ENCODE data around the gene CNTN6. TPM values are rescaled to one million over a fixed set of nuclear protein-coding genes. Genes with fewer than 3 reads are reported as not detected.

The CNTN6 gene
- total RNA-seq, result not detected

DNA sequence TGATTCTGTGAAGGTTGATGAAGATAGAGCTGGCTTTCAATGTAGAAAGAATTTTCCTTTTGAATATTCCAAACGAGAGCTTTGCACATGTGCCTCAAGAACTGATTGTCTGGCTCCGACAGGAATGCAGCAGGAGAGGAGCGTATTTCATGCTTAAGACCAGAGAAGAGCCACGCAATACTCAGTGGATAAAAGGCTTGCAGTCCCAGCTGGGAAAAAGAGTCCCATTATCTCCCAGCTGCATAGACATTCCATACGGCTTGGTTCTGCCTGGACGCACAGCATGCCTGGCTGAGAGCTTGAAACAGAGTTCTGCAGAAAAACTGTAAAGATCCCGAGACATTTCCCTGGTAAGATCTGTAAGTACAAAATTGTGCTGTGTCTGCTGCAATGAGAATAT is at the start of gene CNTN6:
Gene CNTN6, plus strand, starts transcription at position 254 of the 400 bp plus-strand sequence. CDS start 54,985 bp downstream, outside the sequence.
- H3K9me3 Mint-ChIP-seq, result peaks cover 17% of the 10 kb centered on the region
- no peaks in the 10 kb centered on the region for H3K27me3 Mint-ChIP-seq

GRCh38 chr3:1048558-1048957 is 44.3 kb upstream of the CNTN6 start:
- no peaks in the 10 kb centered on the region for H3K27me3 Mint-ChIP-seq
- H3K36me3 Mint-ChIP-seq, result no peaks in the 10 kb centered on the region
- ATAC-seq (no peak), DNase-seq (ENCODE audit: low spot score) (no peak)
- H3K9me3 Mint-ChIP-seq, result peaks cover 3% of the 10 kb centered on the region
- no peak overlapping the region for H3K4me3 Mint-ChIP-seq
- no peaks in the 10 kb centered on the region for H3K4me1 Mint-ChIP-seq (ENCODE audit: low read depth in 2 of 2)
- no peak overlapping the region for H3K27ac Mint-ChIP-seq

More for the DNA sequence above, at the start of gene CNTN6:
- Mint-ChIP-seq H3K4me3 (no peak within 1 kb of the TSS), H3K27ac (no peak within 1 kb of the TSS), H3K4me1 (ENCODE audit: low read depth in 2 of 2) (no peaks in the 10 kb centered on the region), H3K36me3 (peaks cover 7% of the 10 kb centered on the region)
- DNase-seq (ENCODE audit: low spot score) (no peak), ATAC-seq (no peak)

DNA sequence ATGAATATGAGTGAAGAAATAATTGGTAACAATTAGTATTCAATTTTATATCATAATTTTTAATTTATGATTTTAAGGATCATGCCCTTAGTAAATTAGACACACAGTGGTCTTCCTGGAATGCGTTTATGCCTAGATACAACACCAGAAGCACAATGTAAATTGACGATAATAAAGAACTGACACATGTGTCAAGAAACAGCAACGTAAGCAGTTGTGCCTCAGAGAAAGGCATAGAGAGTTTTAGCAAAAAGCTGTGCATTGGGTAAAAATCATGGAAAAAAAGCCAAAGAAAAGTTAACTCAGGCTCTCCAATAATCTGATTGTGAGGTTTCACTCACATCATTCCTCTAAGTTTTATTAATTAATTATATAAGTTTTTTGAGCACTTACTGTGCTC is 37.0 kb upstream of the CNTN6 start:
- peaks cover 32% of the 10 kb centered on the region for H3K9me3 Mint-ChIP-seq
- no peak for ATAC-seq
- no peak overlapping the region for H3K4me3 Mint-ChIP-seq

GRCh38 chr3:1056744-1057143 is 36.1 kb upstream of the CNTN6 start:
- DNase-seq (ENCODE audit: low spot score) (no peak), ATAC-seq (no peak)
- Mint-ChIP-seq H3K36me3 (peaks cover 8% of the 10 kb centered on the region), H3K4me3 (no peak overlapping the region), H3K9me3 (peaks cover 31% of the 10 kb centered on the region), H3K4me1 (ENCODE audit: low read depth in 2 of 2) (no peaks in the 10 kb centered on the region), H3K27me3 (no peaks in the 10 kb centered on the region), H3K27ac (no peak overlapping the region)

More for the DNA sequence above, 37.0 kb upstream of the CNTN6 start:
- Mint-ChIP-seq H3K27me3 (no peaks in the 10 kb centered on the region), H3K36me3 (peaks cover 6% of the 10 kb centered on the region), H3K4me1 (ENCODE audit: low read depth in 2 of 2) (no peaks in the 10 kb centered on the region), H3K27ac (no peak overlapping the region)
- DNase-seq (ENCODE audit: low spot score), result no peak

GRCh38 chr3:1057436-1057835 is 35.4 kb upstream of the CNTN6 start:
- DNase-seq (ENCODE audit: low spot score), result no peak
- Mint-ChIP-seq H3K27me3 (no peaks in the 10 kb centered on the region), H3K4me3 (no peak overlapping the region), H3K27ac (no peak overlapping the region), H3K4me1 (ENCODE audit: low read depth in 2 of 2) (no peaks in the 10 kb centered on the region), H3K36me3 (peaks cover 12% of the 10 kb centered on the region), H3K9me3 (peaks cover 31% of the 10 kb centered on the region)
- no peak for ATAC-seq

DNA sequence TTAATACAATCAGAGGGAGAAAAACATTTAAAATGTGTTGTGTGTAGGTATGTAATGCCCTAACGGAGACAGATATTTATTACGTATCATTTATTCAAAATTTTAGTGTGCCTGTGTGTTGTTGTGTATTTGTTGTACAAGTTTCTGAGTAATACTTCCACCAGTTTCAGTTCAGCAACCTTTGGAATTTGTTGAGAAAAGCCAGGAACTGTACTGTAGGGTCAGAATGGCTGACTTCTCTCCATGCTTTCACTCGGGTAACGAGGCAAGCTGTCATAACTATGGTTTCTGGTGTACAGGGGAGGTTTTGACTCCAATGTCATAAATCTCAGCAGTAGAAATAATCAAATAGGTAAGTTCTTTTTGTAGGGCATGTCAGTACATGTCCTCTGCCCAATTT is 23.8 kb upstream of the CNTN6 start:
- Mint-ChIP-seq H3K9me3 (peaks cover 15% of the 10 kb centered on the region), H3K27ac (no peak overlapping the region), H3K36me3 (no peaks in the 10 kb centered on the region), H3K4me3 (no peak overlapping the region), H3K27me3 (no peaks in the 10 kb centered on the region), H3K4me1 (ENCODE audit: low read depth in 2 of 2) (no peaks in the 10 kb centered on the region)
- DNase-seq (ENCODE audit: low spot score), result no peak
- ATAC-seq, result no peak

- Mint-ChIP-seq H3K27ac (no peak overlapping the region), H3K4me1 (ENCODE audit: low read depth in 2 of 2) (no peaks in the 10 kb centered on the region), H3K9me3 (peaks cover 10% of the 10 kb centered on the region), H3K4me3 (no peak overlapping the region), H3K36me3 (peaks cover 4% of the 10 kb centered on the region), H3K27me3 (no peaks in the 10 kb centered on the region)
- no peak for DNase-seq (ENCODE audit: low spot score)
- ATAC-seq, result no peak
Measured at GRCh38 chr3:1072041-1072440, 20.8 kb upstream of the CNTN6 start.

- Mint-ChIP-seq H3K4me3 (no peak overlapping the region), H3K27me3 (no peaks in the 10 kb centered on the region), H3K4me1 (ENCODE audit: low read depth in 2 of 2) (no peaks in the 10 kb centered on the region), H3K27ac (no peak overlapping the region), H3K9me3 (peaks cover 10% of the 10 kb centered on the region), H3K36me3 (peaks cover 4% of the 10 kb centered on the region)
- ATAC-seq (no peak), DNase-seq (ENCODE audit: low spot score) (no peak)
Measured at GRCh38 chr3:1079662-1080061, 13.2 kb upstream of the CNTN6 start.

DNA sequence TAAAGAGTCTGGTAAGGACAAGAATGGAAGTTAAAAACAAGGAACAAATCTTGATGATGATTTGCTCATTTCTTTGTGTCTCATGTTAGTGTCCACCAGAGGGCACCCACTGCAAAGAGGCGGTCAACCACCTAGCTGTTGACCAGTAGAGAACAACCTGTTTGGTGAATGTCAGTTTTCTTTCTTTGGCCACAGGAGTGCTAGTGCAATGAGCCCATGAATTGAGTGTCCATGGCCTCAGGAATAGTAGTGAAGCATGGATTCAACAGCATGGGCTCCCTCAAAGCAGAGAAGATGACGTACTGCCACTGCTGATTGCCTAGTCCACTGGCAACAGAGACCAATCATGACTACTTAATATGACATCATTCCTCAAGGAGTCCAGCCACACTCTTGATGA is 10.7 kb upstream of the CNTN6 start:
- Mint-ChIP-seq H3K4me3 (no peak overlapping the region), H3K27ac (no peak overlapping the region), H3K36me3 (no peaks in the 10 kb centered on the region), H3K4me1 (ENCODE audit: low read depth in 2 of 2) (no peaks in the 10 kb centered on the region), H3K9me3 (peaks cover 12% of the 10 kb centered on the region), H3K27me3 (no peaks in the 10 kb centered on the region)
- no peak for DNase-seq (ENCODE audit: low spot score)
- ATAC-seq, result no peak

GRCh38 chr3:1087066-1087560 is 5.7 kb upstream of the CNTN6 start:
- ATAC-seq (no peak), DNase-seq (ENCODE audit: low spot score) (no peak)
- no peaks in the 10 kb centered on the region for H3K4me1 Mint-ChIP-seq (ENCODE audit: low read depth in 2 of 2)
- peaks cover 15% of the 10 kb centered on the region for H3K9me3 Mint-ChIP-seq
- H3K36me3 Mint-ChIP-seq, result peaks cover 7% of the 10 kb centered on the region
- no peaks in the 10 kb centered on the region for H3K27me3 Mint-ChIP-seq
- no peak overlapping the region for H3K27ac Mint-ChIP-seq
- no peak overlapping the region for H3K4me3 Mint-ChIP-seq

DNA sequence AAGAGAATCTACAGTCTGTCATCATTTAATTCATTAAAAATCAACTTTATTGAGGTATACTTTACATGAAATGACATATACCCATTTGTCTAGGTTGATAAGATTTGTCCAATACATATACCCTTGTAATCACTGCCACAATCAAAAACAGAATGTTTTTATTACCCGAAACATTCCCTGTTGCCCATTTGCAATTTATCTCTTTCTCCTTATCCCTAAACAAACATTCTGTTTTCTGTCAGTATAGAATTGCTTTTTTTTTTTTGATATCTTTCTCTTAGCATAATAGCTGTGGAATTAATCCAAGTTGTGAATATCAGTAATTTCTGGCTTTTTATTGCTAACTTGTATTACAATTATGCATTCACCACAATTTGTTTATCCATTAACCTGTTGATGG is 4.3 kb upstream of the CNTN6 start:
- H3K27ac Mint-ChIP-seq, result no peak overlapping the region
- no peaks in the 10 kb centered on the region for H3K27me3 Mint-ChIP-seq
- H3K36me3 Mint-ChIP-seq, result peaks cover 7% of the 10 kb centered on the region
- H3K9me3 Mint-ChIP-seq, result peaks cover 20% of the 10 kb centered on the region
- no peaks in the 10 kb centered on the region for H3K4me1 Mint-ChIP-seq (ENCODE audit: low read depth in 2 of 2)
- no peak for DNase-seq (ENCODE audit: low spot score)
- ATAC-seq, result no peak
- H3K4me3 Mint-ChIP-seq, result no peak overlapping the region

GRCh38 chr3:1091286-1091685 is 1.5 kb upstream of the CNTN6 start:
- Mint-ChIP-seq H3K4me1 (ENCODE audit: low read depth in 2 of 2) (no peaks in the 10 kb centered on the region), H3K4me3 (no peak overlapping the region), H3K27me3 (no peaks in the 10 kb centered on the region), H3K9me3 (peaks cover 17% of the 10 kb centered on the region), H3K36me3 (peaks cover 7% of the 10 kb centered on the region), H3K27ac (no peak overlapping the region)
- ATAC-seq (no peak), DNase-seq (ENCODE audit: low spot score) (no peak)

- Mint-ChIP-seq H3K27ac (no peak overlapping the region), H3K36me3 (peaks cover 7% of the 10 kb centered on the region), H3K9me3 (peaks cover 17% of the 10 kb centered on the region), H3K4me1 (ENCODE audit: low read depth in 2 of 2) (no peaks in the 10 kb centered on the region), H3K4me3 (no peak overlapping the region), H3K27me3 (no peaks in the 10 kb centered on the region)
- no peak for ATAC-seq
- DNase-seq (ENCODE audit: low spot score), result no peak
Measured at GRCh38 chr3:1092061-1092460, 763 bp upstream of the CNTN6 start.

DNA sequence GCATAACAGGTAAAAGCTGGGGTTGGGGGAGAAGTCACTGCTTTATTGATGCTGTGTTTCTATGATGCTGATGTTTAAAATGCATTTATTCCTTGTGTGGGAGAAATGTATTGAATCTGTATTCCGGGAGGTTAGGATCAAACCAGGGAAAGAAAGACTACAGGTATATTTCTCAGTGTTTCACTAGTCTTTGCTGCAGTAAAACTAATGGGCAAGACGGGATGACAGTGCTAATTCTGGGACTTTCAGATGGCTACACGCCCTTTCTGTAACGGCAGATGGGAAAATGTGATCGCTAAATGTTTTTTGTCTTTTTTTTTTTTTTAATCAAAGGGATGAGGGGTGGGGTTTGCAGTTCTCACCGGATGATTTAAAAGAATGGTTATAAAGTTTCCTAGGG is 393 bp downstream of the CNTN6 start:
- Mint-ChIP-seq H3K27ac (no peak overlapping the region), H3K9me3 (peaks cover 17% of the 10 kb centered on the region), H3K27me3 (no peaks in the 10 kb centered on the region), H3K36me3 (peaks cover 7% of the 10 kb centered on the region), H3K4me1 (ENCODE audit: low read depth in 2 of 2) (no peaks in the 10 kb centered on the region), H3K4me3 (no peak overlapping the region)
- ATAC-seq (no peak), DNase-seq (ENCODE audit: low spot score) (no peak)

- H3K9me3 Mint-ChIP-seq, result no peaks in the 10 kb centered on the region
- no peaks in the 10 kb centered on the region for H3K27me3 Mint-ChIP-seq
- no peak overlapping the region for H3K27ac Mint-ChIP-seq
- H3K36me3 Mint-ChIP-seq, result no peaks in the 10 kb centered on the region
- ATAC-seq (no peak), DNase-seq (ENCODE audit: low spot score) (no peak)
- no peak overlapping the region for H3K4me3 Mint-ChIP-seq
- no peaks in the 10 kb centered on the region for H3K4me1 Mint-ChIP-seq (ENCODE audit: low read depth in 2 of 2)
Measured at GRCh38 chr3:1103525-1103924, 10.7 kb downstream of the CNTN6 start.

Data from natural killer cell treated with Interleukin-12 subunit alpha and Interleukin-12 subunit beta and Interleukin-15 and Interleukin-18, amount 100 ng/mL, for 72 hours (primary cell).